ENCODE data around the gene PRRC2B. TPM values are rescaled to one million over a fixed set of nuclear protein-coding genes. Genes with fewer than 3 reads are reported as not detected.

PRRC2B gene
- total RNA-seq, 1 donor from 2014 or later, result 505 TPM

DNA sequence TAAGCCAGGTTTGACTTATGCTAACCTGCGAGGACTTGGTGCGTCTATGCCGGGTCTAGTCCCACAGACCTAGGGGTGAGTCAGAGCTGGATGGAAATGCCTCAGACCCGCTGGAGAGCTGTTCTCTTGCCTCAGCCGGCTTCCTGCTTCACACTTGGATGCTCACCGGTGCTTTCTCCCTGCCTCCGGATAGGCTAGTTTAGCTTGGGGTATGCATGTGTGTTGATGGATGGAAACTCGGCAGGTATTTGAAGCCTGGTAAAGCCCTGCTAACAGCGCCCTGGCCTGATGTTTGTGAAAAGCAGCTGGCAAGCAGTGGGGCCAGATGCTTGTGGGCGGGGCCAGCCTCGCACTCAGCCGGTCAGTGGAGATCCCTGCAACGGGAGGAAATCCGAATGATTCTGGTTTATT, 29.3 kb downstream of the PRRC2B start:
- peak in 1 of 2 experiments; percentile 46 for DNase-seq (ENCODE audit: low spot score in 2 of 2, unreplicated experiment in 2 of 2)
- TF ChIP-seq, protein P1, sequence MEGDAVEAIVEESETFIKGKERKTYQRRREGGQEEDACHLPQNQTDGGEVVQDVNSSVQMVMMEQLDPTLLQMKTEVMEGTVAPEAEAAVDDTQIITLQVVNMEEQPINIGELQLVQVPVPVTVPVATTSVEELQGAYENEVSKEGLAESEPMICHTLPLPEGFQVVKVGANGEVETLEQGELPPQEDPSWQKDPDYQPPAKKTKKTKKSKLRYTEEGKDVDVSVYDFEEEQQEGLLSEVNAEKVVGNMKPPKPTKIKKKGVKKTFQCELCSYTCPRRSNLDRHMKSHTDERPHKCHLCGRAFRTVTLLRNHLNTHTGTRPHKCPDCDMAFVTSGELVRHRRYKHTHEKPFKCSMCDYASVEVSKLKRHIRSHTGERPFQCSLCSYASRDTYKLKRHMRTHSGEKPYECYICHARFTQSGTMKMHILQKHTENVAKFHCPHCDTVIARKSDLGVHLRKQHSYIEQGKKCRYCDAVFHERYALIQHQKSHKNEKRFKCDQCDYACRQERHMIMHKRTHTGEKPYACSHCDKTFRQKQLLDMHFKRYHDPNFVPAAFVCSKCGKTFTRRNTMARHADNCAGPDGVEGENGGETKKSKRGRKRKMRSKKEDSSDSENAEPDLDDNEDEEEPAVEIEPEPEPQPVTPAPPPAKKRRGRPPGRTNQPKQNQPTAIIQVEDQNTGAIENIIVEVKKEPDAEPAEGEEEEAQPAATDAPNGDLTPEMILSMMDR (IDR thresholded peaks at IDR 0.05; ENCODE audit: unreplicated experiment), result no peak
- no peaks in the 10 kb centered on the region for H3K9me3 Mint-ChIP-seq
- peak overlapping the region; percentile 1 for H3K4me3 Mint-ChIP-seq
- peak overlapping the region; percentile 90 for H3K27ac Mint-ChIP-seq
- no peaks in the 10 kb centered on the region for H3K27me3 Mint-ChIP-seq (ENCODE audit: low read depth)
- peaks cover 12% of the 10 kb centered on the region for H3K36me3 Mint-ChIP-seq
- peaks cover 50% of the 10 kb centered on the region for H3K4me1 Mint-ChIP-seq

DNA sequence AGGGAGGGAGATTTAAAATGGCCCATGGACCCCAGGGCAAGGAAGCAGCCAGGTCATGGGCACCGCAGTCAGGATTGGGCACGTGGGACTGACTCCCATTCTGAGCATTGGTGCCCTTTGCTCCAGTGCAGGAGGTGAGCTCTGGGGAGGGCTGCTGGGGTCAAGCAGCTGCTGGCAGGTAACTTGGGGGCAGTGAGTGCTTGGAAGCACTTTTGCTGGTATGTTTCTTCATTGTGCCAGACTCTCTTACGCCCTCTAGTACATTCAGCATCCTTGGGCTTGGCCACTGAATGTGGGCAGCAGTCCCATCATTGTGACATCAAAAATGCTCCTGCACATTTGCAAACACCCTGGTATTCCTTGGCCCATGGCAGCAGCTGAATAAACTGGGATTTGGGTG, 32.7 kb downstream of the PRRC2B start:
- Mint-ChIP-seq H3K27me3 (ENCODE audit: low read depth) (no peaks in the 10 kb centered on the region), H3K9me3 (no peaks in the 10 kb centered on the region), H3K4me1 (peaks cover 31% of the 10 kb centered on the region), H3K27ac (no peak overlapping the region), H3K4me3 (no peak overlapping the region), H3K36me3 (peaks cover 21% of the 10 kb centered on the region)
- TF ChIP-seq, protein P1 (IDR thresholded peaks at IDR 0.05; ENCODE audit: unreplicated experiment), result no peak
- no peak for DNase-seq (ENCODE audit: low spot score in 2 of 2, unreplicated experiment in 2 of 2)

DNA sequence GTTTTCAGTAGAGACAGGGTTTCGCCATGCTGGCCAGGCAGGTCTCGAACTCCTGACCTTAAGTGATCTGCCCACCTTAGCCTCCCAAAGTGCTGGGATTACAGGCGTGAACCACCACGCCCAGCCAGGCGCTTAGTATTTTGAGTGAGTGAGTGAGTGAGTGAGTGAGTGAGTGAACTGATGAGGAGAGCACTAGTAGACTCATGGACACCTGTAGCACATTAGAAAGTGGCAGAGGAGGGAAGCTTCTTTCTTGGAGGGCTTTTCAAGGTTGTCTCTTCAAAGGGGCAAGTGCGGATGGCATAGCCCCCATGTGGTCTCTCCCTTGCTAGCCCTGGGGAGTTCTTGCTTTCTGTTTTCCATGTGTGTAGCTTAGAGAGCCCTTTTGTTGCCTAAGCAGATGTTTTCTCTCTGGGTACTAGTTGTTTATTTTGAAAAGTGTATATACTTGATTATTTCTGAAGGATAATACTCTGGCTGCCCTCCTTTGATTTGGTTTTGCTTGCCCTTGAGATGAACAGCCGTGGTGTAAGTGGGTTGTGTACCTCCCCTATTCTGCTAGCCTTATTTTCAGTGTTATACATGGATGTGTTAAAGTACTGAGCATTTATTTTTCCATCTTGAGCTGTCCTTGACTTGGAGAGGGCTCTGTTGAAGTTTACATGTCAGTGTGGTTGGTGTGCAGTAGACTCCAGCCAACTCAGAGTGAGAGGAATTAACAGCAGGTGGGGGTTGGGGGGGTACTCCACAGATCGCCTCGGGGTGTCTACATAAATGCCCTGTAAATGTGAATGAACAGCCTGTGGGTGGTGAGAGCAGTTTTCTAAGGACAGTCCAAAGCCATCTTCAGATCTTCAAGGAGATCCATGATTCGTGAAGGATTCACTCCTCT, 35.5 kb downstream of the PRRC2B start:
- no peak for DNase-seq (ENCODE audit: low spot score in 2 of 2, unreplicated experiment in 2 of 2)
- no peaks in the 10 kb centered on the region for H3K9me3 Mint-ChIP-seq
- peak overlapping the region; percentile 75 for H3K27ac Mint-ChIP-seq
- H3K27me3 Mint-ChIP-seq (ENCODE audit: low read depth), result no peaks in the 10 kb centered on the region
- H3K4me3 Mint-ChIP-seq, result no peak overlapping the region
- TF ChIP-seq, protein P1 (IDR thresholded peaks at IDR 0.05; ENCODE audit: unreplicated experiment), result no peak
- H3K4me1 Mint-ChIP-seq, result peaks cover 12% of the 10 kb centered on the region
- H3K36me3 Mint-ChIP-seq, result peaks cover 31% of the 10 kb centered on the region

DNA sequence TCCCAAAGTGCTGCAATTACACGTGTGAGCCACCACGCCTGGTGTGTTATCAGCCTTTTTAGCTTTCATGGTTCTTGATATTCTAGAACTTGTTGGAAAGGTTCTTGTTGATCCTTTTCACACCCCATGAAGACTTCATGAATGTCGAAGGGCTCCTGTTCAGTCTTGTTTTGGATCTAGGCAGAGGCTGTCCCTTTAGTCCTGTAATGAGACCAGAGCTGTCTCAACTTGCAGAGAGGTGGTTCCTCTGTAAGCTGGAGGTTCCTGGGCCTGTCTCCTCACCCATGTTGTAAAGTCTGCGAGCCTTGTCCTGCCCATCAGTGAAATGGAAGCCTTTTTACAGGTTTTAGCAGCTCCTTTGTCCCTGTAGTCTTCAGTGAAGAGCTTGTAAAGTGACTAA, 38.2 kb downstream of the PRRC2B start:
- TF ChIP-seq, protein P1 (IDR thresholded peaks at IDR 0.05; ENCODE audit: unreplicated experiment), result no peak
- H3K4me1 Mint-ChIP-seq, result peaks cover 12% of the 10 kb centered on the region
- no peak for DNase-seq (ENCODE audit: low spot score in 2 of 2, unreplicated experiment in 2 of 2)
- H3K27ac Mint-ChIP-seq, result peak overlapping the region; percentile 68
- H3K36me3 Mint-ChIP-seq, result peaks cover 29% of the 10 kb centered on the region
- no peaks in the 10 kb centered on the region for H3K27me3 Mint-ChIP-seq (ENCODE audit: low read depth)
- no peaks in the 10 kb centered on the region for H3K9me3 Mint-ChIP-seq
- no peak overlapping the region for H3K4me3 Mint-ChIP-seq

DNA sequence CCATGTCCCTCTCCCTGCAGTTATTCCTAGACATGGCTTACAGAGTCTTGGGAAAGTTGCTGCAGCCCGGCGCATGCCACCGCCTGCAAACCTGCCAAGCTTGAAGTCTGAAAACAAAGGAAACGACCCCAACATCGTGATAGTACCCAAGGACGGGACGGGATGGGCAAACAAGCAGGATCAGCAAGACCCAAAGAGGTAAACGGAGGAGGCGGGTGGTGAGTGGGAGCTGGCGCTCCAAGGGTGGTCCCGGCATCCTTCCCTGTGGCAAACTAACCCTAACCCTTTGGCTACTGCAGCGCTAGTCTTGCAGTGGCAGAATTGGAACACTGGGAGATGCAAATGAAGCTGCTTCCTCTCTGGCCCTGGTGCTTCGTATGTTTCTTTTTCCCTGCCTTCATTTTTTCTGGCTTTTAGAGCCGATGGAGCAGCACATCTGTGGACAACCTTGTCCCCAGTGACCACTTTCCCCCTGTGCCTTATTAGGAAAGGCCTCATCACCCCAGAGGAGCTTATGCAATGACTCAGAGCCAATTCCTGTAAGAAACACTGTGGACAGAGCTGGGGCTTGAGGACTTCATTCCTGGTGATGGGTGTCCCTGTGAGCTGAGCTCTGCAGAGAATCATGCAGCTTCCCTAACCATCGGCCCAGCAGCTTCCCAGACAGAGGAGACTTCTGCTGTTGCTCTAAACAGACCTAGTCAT, 38.9 kb downstream of the PRRC2B start:
- no peaks in the 10 kb centered on the region for H3K9me3 Mint-ChIP-seq
- peaks cover 29% of the 10 kb centered on the region for H3K36me3 Mint-ChIP-seq
- no peak overlapping the region for H3K4me3 Mint-ChIP-seq
- H3K27ac Mint-ChIP-seq, result peak overlapping the region; percentile 68
- no peak for DNase-seq (ENCODE audit: low spot score in 2 of 2, unreplicated experiment in 2 of 2)
- no peaks in the 10 kb centered on the region for H3K27me3 Mint-ChIP-seq (ENCODE audit: low read depth)
- H3K4me1 Mint-ChIP-seq, result peaks cover 12% of the 10 kb centered on the region
- TF ChIP-seq, protein P1 (IDR thresholded peaks at IDR 0.05; ENCODE audit: unreplicated experiment), result no peak

Data from mesothelial cell of epicardium (in vitro differentiated cells).